SJCRH30 (cell line): ENCODE results near the gene ATG16L1. TPM values are rescaled to one million over a fixed set of nuclear protein-coding genes. Genes with fewer than 3 reads are reported as not detected.

Experiments used
- DNase-seq, 2 experiments: peaks; one replicate each; pipeline ENCODE4 v3.0.0-alpha.2; 2015 to 2020
- H3K27ac ChIP-seq: fragments of 250-450 bp; sonication (Bioruptor Pico); 2 replicates; pipeline ENCODE4 v1.5.1; 2020; ENCODE audit warnings: mild to moderate bottlenecking, moderate library complexity
- H3K27me3 ChIP-seq: fragments of 250-450 bp; sonication (Bioruptor Pico); 2 replicates; pipeline ENCODE4 v1.5.1; 2020; ENCODE audit warnings: mild to moderate bottlenecking, moderate library complexity
- H3K36me3 ChIP-seq: fragments of 250-450 bp; sonication (Bioruptor Pico); 2 replicates; pipeline ENCODE4 v1.5.1; 2020; ENCODE audit warnings: mild to moderate bottlenecking, moderate library complexity
- H3K4me1 ChIP-seq: fragments of 250-450 bp; sonication (Bioruptor Pico); 2 replicates; pipeline ENCODE4 v1.5.1; 2020; ENCODE audit warnings: mild to moderate bottlenecking, moderate library complexity
- H3K4me3 ChIP-seq: fragments of 250-450 bp; sonication (Bioruptor Pico); 2 replicates; pipeline ENCODE4 v1.5.1; 2020; ENCODE audit warnings: mild to moderate bottlenecking, moderate library complexity
- H3K9me3 ChIP-seq: fragments of 250-450 bp; sonication (Bioruptor Pico); replicated peaks from 2 replicates; pipeline ENCODE4 v1.5.1; 2020; ENCODE audit warnings: mild to moderate bottlenecking, moderate library complexity
- total RNA-seq: library from RNA; depleted of rRNA; stranded (reverse); fragments of >200 nt; shearing (Covaris generic); gene quantifications from 2 replicates; pipeline ENCODE4 v1.2.3, GENCODE V29; 2014

The ATG16L1 gene
- total RNA-seq, 1 experiment from 2014 or later: 28.9 TPM

DNA sequence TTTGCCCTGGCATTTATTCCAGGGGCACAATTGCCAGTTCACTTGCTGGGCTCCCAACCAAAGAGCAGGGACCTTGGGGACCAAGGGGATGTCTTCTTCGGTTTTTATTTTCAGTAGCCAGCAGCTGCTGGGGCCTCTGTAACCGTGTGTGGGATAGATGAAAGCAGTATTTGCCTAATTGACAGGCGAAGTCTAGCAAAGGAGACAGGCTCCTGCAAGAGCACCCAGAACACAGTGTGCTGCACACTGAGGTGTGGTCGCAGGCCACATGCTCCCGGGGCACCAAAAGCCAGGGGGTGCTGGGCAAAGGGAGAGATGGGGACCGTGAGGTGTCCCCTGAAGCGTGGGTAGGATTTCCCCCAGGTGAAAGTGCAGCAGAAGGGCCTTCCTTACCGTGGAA, 61.4 kb downstream of the ATG16L1 start:
- Histone ChIP-seq H3K36me3 (no peaks in the 10 kb centered on the region), H3K4me1 (no peaks in the 10 kb centered on the region; the same call in 1 of the 2 replicates)
- no peak for DNase-seq

DNA sequence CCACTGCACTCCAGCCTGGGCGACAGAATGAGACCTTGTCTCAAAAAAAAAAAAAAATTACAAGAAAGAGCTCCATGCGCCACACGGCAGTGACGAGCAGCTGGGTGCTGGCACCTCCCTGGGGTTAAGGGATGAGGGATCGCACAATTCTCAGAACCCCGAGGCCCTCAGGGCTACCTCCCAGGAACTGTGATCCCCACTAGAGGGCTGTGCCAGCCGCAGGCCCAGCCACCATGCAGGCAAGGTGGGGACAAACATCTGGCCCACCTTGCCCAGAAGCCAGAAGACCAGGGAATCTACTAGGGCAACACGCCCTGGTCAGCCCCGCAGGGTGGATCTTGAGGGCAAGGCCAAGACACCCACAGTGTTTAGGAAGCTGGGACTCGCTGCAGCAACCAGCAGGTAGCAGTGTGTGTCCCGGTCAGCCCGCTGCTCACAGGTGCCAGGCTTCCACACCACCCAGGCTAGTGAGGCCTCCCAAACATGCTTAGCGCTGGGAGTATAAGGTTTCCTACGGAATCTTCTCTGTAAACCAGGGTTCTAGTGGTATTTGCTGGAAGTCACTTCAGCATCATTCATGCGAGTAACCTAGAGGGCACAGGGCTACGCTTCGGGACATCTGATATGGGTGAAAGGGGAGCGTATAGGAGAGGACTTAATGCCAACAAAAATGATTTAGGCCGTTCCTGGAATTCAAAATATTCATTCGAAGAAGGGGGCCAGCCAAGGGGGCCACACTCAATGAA, 62.9 kb downstream of the ATG16L1 start:
- DNase-seq: no peak
- Histone ChIP-seq H3K4me3 (no peak overlapping the region), H3K9me3 (no peaks in the 10 kb centered on the region), H3K4me1 (no peaks in the 10 kb centered on the region; the same call in 1 of the 2 replicates), H3K27me3 (no peaks in the 10 kb centered on the region), H3K27ac (no peak overlapping the region), H3K36me3 (no peaks in the 10 kb centered on the region)

More for the DNA sequence above, 61.4 kb downstream of the ATG16L1 start:
- no peak overlapping the region for H3K27ac ChIP-seq
- no peaks in the 10 kb centered on the region for H3K9me3 ChIP-seq
- no peak overlapping the region for H3K4me3 ChIP-seq
- H3K27me3 ChIP-seq: no peaks in the 10 kb centered on the region

DNA sequence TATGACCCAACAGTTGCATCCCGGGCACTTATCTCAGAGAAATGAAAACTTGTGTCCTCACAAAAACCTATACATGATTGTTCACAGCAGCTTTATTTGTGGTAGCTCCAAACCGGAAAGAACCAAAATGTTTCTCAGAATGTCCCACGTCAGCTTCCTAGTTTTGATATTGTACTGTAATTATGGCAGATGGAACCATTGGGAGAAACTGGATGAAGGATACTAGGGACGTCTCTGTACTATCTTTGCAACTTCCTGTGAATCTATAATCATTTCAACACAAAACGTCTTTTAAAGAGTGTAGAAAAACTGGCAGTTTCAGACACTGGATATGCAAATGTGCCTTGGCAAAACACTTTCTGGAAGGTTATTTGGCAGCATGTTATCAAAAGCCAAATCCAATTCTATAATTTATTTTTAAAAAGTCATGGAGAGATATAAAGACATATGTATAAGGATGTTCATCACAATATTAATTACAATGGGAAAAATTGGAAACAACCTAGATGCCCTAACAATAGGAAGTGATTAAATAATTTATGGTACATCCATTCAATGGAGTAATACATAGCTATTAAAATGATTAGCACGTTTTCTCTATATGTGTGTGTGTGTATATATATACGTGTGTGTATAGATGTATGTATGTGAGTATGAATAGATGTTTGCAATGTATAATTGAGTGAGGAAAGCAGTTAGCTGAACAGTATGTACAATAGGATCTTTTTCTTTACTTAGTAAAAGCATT, 65.9 kb downstream of the ATG16L1 start:
- Histone ChIP-seq H3K27ac (no peak overlapping the region), H3K4me1 (no peaks in the 10 kb centered on the region; the same call in 1 of the 2 replicates), H3K27me3 (no peaks in the 10 kb centered on the region), H3K9me3 (no peaks in the 10 kb centered on the region), H3K36me3 (no peaks in the 10 kb centered on the region), H3K4me3 (no peak overlapping the region)
- DNase-seq: no peak

DNA sequence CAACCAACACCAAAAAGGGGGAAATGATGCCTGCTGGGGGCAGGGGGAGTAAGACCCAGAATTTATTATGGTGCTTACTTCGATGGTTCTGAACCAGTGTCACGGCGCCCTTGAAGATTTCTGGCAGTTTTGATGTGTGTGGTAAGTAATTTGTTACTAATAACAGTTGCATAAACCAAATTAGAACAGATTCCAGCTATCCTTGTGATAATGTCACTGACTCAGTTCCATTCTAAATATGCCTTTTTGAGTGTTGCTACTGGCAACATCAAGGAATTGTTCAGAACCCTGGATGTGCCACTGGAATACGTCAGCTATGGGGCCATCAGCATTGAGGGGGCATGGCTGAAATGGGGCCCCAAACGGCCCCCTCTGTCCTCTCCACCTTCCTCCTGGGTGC, 67.8 kb downstream of the ATG16L1 start:
- no peaks in the 10 kb centered on the region; the same call in 1 of the 2 replicates for H3K4me1 ChIP-seq
- no peaks in the 10 kb centered on the region for H3K36me3 ChIP-seq
- H3K27me3 ChIP-seq: no peaks in the 10 kb centered on the region
- H3K9me3 ChIP-seq: no peaks in the 10 kb centered on the region
- no peak overlapping the region for H3K4me3 ChIP-seq
- no peak for DNase-seq
- H3K27ac ChIP-seq: no peak overlapping the region

DNA sequence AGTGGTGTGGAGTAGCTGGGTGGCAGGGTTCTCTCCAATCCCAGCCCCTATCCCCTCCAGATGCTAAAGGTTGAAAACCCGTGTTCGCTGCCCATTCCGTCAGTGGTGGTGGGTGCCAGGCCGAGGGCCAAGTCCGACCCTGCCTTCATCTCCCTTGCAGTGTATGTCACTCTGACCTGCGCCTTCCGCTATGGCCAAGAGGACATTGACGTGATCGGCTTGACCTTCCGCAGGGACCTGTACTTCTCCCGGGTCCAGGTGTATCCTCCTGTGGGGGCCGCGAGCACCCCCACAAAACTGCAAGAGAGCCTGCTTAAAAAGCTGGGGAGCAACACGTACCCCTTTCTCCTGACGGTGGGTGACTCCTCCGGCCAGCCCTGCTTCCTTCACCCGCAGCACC, 69.0 kb downstream of the ATG16L1 start:
- H3K27me3 ChIP-seq: no peaks in the 10 kb centered on the region

DNA sequence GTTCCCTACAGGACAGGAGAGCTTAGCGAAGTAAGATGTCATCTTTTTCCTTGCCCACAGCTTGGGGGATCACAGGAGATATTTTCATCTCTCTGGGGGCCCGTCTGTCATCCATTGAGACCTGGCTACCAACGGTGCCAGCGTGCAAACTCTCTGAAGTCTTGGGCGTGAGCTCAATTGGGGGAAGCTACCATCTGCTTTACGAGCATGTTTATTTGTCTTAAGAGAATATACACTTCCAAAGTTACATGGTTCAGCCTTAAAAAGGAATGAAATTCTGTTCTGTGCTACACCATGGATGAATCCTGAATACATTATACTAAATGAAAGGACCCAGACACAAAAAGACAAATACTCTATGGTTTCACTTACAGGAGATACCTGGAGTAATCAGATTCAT, 69.7 kb downstream of the ATG16L1 start:
- DNase-seq: no peak
- Histone ChIP-seq H3K36me3 (no peaks in the 10 kb centered on the region), H3K4me1 (no peaks in the 10 kb centered on the region), H3K27me3 (no peaks in the 10 kb centered on the region), H3K9me3 (no peaks in the 10 kb centered on the region), H3K4me3 (no peak overlapping the region), H3K27ac (no peak overlapping the region)

More for the DNA sequence above, 69.0 kb downstream of the ATG16L1 start:
- H3K4me1 ChIP-seq: no peaks in the 10 kb centered on the region
- no peak overlapping the region for H3K27ac ChIP-seq
- H3K36me3 ChIP-seq: no peaks in the 10 kb centered on the region
- no peak for DNase-seq
- no peaks in the 10 kb centered on the region for H3K9me3 ChIP-seq
- H3K4me3 ChIP-seq: no peak overlapping the region

DNA sequence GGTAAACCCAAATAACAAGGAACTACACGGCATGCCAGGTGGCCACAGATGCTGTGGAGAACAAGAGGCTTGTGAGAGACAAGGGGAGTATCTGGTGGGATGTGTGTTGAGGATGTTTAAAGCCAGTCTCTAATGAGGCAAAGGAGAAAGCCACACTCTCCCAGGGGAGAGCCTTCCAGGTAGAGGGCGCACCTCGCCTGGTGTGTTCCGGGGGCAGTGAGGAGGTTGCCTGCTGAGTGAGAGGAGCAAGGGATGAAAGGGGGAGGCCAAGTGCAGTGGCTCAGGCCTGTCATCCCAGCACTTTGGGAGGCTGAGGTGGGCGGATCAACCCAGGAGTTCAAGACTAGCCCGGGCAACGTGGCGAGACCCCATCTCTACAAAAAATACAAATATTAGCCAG, 72.4 kb downstream of the ATG16L1 start:
- no peaks in the 10 kb centered on the region for H3K36me3 ChIP-seq
- no peak for DNase-seq
- no peaks in the 10 kb centered on the region for H3K4me1 ChIP-seq
- H3K27me3 ChIP-seq: no peaks in the 10 kb centered on the region
- H3K27ac ChIP-seq: no peak overlapping the region
- no peak overlapping the region for H3K4me3 ChIP-seq
- no peaks in the 10 kb centered on the region for H3K9me3 ChIP-seq

DNA sequence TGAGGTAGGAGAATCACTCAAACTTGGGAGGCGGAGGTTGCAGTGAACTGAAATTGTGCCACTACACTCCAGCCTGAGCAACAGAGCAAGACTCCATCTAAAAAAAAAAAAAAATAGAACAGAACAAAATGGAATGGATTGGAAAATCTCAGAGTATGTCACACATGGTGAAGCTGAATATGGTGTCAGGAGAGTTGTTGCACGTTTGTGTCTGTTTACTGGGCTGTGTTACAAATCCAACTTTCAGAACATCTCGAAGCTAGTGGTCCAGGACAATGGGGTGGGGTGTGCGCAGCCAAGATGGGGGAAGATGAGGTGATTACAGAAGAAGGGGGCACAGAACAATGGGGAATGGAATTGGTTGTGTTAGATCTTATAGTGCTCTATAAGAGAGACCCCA, 73.8 kb downstream of the ATG16L1 start:
- Histone ChIP-seq H3K4me3 (no peak overlapping the region), H3K27me3 (no peaks in the 10 kb centered on the region), H3K4me1 (peaks cover 12% of the 10 kb centered on the region), H3K36me3 (no peaks in the 10 kb centered on the region), H3K27ac (no peak overlapping the region), H3K9me3 (no peaks in the 10 kb centered on the region)
- DNase-seq: no peak

DNA sequence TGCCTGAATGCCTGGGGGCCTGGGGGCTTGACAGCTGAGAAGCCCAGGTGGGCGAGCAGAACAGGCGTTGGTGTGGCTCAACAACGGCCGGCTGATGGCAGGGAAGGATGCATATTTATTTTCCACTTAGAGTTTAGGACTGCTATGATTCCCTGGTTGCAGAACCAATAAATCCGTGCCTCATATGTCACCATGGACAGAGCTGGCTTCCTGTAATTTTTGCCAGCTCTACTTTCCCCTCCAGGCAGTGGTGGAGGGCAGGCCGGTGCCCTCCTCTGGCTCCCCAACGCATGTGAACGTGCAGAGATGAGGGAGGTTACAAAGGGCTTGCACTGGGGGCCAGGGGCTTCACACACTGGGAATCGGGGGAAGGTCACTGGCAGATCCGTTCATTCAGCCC, 74.3 kb downstream of the ATG16L1 start:
- no peak overlapping the region for H3K27ac ChIP-seq
- DNase-seq: peak in 1 of 2 experiments; percentile 29
- H3K9me3 ChIP-seq: no peaks in the 10 kb centered on the region
- H3K4me1 ChIP-seq: peaks cover 14% of the 10 kb centered on the region
- H3K4me3 ChIP-seq: no peak overlapping the region
- no peaks in the 10 kb centered on the region for H3K36me3 ChIP-seq
- no peaks in the 10 kb centered on the region for H3K27me3 ChIP-seq

DNA sequence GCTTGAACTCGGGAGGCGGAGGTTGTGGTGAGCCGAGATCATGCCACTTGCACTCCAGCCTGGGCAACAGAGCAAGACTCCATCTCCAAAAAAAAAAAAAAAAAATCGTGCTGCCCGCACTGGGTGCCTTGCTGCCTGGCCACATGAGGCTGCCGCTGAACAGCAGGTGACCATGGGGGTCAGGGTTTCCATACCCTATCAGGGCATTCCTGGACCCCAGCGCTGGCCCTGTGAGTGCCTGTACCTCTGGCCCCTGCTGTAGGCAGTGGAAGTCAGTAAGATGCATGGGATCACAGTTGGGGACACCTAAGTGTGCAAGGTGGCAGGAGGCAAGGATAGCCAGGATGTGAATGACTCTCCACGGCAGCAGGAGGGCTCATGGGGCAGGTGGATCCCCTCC, 75.0 kb downstream of the ATG16L1 start:
- Histone ChIP-seq H3K9me3 (no peaks in the 10 kb centered on the region), H3K4me1 (peaks cover 20% of the 10 kb centered on the region), H3K27ac (no peak overlapping the region), H3K36me3 (no peaks in the 10 kb centered on the region), H3K4me3 (no peak overlapping the region), H3K27me3 (no peaks in the 10 kb centered on the region)
- DNase-seq: no peak

DNA sequence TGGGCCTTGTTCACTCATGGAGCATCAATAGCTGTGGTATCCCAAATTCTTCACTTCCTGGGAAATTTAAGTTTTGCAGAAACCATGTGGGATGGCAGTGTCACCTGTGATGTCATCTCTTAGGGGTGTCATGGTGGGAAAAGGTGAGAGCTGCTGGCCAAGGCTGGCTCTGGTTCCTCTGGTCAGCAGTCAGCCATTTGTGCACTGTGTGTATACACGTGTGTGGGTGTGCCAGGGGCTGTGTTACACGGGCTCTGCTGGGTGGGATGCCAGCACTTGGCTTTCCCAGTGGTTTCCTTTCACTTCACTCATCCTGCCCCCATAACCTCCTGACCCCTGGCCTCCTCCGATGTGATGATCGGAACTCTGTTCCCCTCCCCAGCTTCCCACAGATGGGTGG, 77.4 kb downstream of the ATG16L1 start:
- Histone ChIP-seq H3K27me3 (no peaks in the 10 kb centered on the region), H3K4me3 (no peak overlapping the region), H3K4me1 (peaks cover 28% of the 10 kb centered on the region), H3K9me3 (no peaks in the 10 kb centered on the region), H3K36me3 (no peaks in the 10 kb centered on the region), H3K27ac (no peak overlapping the region)
- no peak for DNase-seq

DNA sequence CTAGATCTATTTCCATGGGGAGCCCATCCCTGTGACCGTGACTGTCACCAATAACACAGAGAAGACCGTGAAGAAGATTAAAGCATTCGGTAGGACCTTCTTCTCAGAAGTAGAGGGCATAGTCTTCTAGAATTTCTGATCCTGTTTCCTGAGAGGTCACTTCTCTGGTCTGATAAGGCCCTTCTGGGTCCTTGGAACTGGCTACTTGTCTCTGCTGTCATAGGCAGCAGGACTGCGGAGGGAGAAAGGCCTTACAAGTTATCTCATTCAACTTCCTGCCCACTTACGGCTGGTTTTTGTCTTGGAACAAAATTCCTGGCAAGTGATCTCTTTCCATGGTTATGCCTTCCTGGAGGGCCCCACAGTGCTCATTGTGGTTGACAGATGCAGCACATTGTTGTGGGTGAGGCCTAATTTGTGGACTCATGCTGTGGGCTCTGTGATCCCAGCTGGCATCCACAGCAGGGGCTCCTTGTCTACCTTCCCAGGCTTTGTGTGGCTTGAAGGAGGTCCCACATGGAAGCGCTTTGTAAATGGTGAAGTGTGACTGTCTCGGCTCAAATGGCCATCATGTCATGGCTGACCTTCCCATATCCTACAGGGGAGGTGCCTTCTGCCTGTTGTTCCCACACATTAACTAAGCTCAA, 78.1 kb downstream of the ATG16L1 start:
- no peak overlapping the region for H3K4me3 ChIP-seq
- peaks cover 28% of the 10 kb centered on the region for H3K4me1 ChIP-seq
- peak; percentile 75 to 80 for DNase-seq
- peak overlapping the region; percentile 27 for H3K27ac ChIP-seq
- H3K9me3 ChIP-seq: no peaks in the 10 kb centered on the region
- H3K36me3 ChIP-seq: no peaks in the 10 kb centered on the region
- no peaks in the 10 kb centered on the region for H3K27me3 ChIP-seq

DNA sequence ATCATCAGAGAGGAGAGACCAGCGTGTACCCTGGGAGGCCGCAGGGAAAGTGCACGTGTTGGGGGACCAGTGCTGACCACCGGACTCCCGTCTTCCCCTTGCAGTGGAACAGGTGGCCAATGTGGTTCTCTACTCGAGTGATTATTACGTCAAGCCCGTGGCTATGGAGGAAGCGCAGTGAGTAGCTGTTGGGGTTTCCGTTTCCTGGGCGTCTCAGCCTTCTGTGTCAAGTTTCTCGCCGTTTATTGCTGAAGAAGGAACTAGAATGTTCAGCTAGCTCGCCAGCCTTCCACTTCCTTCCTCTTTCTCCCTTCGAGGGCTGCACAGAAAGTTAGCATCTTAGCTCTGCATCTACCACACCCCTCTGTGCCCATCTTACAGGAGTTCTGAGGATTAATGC, 80.1 kb downstream of the ATG16L1 start:
- Histone ChIP-seq H3K9me3 (no peaks in the 10 kb centered on the region), H3K4me1 (peaks cover 28% of the 10 kb centered on the region), H3K27me3 (no peaks in the 10 kb centered on the region), H3K4me3 (peak overlapping the region; percentile 20), H3K27ac (peak overlapping the region; percentile 11; the same call in 1 of the 2 replicates), H3K36me3 (no peaks in the 10 kb centered on the region)
- DNase-seq: peak; percentile 72 to 80

DNA sequence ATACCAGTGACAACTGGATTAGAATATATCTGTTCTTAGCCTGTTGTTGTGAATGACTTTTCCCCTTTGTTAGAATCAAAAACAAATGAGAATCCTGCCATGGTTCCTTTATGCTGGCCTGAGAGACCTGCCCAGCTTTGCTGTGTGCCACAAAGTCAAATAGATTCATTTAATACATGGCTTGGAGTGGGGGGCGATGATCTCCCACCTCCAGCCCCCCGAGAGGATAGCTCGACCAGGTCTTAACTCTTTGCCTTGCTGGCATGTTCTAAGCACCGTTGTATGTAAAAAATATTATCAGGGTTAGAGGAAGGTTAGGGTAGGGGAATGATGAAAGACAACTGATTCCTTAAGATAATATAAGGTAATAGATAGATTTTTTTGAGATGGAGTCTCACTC, 80.7 kb downstream of the ATG16L1 start:
- H3K9me3 ChIP-seq: no peaks in the 10 kb centered on the region
- peak overlapping the region; percentile 20; the same call in 1 of the 2 replicates for H3K4me3 ChIP-seq
- H3K27me3 ChIP-seq: no peaks in the 10 kb centered on the region
- H3K36me3 ChIP-seq: no peaks in the 10 kb centered on the region
- DNase-seq: no peak
- H3K27ac ChIP-seq: no peak overlapping the region
- peaks cover 28% of the 10 kb centered on the region for H3K4me1 ChIP-seq

DNA sequence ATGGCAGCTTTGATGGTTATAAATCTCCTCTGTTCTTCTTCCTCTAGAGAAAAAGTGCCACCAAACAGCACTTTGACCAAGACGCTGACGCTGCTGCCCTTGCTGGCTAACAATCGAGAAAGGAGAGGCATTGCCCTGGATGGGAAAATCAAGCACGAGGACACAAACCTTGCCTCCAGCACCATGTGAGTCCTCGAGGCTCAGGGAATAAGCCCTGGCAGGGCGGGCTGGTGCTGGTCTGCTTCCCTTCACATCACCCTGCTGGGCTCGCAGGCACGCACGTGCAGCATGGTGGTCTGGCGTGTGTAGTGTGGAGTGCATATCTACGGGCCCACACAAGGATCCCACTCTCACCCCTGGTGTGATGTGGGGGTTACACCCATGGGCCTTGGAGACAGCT, 83.4 kb downstream of the ATG16L1 start:
- Histone ChIP-seq H3K27ac (no peak overlapping the region), H3K4me3 (no peak overlapping the region), H3K27me3 (no peaks in the 10 kb centered on the region), H3K36me3 (no peaks in the 10 kb centered on the region), H3K9me3 (no peaks in the 10 kb centered on the region), H3K4me1 (peaks cover 19% of the 10 kb centered on the region)
- no peak for DNase-seq
